ENCODE results near the gene ASB16.

ASB16 gene

DNA sequence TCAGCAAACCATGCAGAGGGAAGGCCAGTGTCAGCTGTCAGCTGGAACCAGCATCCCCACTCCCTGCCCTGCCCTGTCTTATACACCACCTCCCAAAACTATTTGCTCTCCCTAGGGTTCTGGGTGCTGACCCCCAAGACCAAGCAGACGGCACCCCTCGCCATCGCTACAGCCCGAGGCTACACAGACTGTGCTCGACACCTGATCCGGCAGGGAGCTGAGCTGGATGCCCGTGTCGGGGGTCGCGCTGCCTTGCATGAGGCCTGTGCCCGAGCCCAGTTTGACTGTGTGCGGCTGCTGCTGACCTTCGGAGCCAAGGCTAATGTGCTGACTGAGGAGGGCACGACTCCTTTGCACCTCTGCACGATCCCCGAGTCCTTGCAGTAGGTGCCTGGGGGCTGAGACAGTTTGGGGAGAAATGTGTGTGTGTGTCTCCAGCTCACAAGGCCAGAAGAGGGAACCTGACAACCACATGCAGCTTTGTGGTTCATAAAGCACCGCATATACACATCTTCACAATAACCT lies 1.5 kb downstream of the ASB16 start:
- TF ChIP-seq, protein P1, sequence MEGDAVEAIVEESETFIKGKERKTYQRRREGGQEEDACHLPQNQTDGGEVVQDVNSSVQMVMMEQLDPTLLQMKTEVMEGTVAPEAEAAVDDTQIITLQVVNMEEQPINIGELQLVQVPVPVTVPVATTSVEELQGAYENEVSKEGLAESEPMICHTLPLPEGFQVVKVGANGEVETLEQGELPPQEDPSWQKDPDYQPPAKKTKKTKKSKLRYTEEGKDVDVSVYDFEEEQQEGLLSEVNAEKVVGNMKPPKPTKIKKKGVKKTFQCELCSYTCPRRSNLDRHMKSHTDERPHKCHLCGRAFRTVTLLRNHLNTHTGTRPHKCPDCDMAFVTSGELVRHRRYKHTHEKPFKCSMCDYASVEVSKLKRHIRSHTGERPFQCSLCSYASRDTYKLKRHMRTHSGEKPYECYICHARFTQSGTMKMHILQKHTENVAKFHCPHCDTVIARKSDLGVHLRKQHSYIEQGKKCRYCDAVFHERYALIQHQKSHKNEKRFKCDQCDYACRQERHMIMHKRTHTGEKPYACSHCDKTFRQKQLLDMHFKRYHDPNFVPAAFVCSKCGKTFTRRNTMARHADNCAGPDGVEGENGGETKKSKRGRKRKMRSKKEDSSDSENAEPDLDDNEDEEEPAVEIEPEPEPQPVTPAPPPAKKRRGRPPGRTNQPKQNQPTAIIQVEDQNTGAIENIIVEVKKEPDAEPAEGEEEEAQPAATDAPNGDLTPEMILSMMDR (IDR thresholded peaks at IDR 0.05; ENCODE audit: low read depth, low read length, missing control alignments): no peak
- no peak overlapping the region for H3K4me3 ChIP-seq (replicated peaks; ENCODE audit: low read depth, low read length)
- no peak for DNase-seq (ENCODE audit: extremely low read depth, low read depth)

DNA sequence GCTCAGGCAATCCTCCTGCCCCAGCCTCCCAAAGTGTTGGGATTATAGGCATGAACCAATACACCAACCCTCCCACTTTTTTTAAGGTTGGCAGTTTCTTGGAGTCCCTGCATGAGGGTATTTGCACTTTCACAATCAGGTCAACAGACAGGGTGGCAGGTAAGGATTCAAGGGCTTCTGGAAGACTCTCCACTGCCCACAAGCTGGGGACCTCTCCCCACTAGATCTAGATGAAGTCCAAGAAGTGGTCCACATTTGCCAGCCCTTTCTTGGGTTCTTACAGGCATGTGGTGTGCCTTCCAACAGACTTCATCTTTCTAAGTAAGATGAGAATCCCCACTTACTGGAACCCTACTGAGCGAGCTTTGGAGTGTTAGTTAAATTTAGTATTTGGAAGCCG lies 3.9 kb downstream of the ASB16 start:
- DNase-seq (ENCODE audit: extremely low read depth, low read depth): no peak
- H3K4me3 ChIP-seq (replicated peaks; ENCODE audit: low read depth, low read length): no peak overlapping the region
- TF ChIP-seq, protein P1 (IDR thresholded peaks at IDR 0.05; ENCODE audit: low read depth, low read length, missing control alignments): no peak

DNA sequence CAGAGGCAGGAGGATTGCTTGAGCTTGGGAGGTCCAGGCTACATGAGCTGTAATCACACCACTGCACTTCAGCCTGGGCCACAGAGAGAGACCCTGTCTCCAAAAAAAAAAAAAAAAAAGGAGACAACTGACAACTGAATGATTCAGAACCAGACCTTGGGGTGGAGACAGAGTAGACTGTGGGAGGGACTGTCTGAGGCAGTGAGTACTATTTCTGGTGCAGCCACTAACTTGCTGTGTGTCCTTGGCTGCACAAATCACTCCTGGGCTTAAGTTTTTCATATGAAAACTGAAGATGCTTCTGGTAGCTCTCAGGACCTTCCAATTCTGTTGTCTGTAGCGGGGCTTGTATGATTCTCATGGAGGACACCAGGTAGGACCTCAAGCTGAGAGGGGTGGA lies 5.8 kb downstream of the ASB16 start:
- DNase-seq (ENCODE audit: extremely low read depth, low read depth): no peak
- TF ChIP-seq, protein P1 (IDR thresholded peaks at IDR 0.05; ENCODE audit: low read depth, low read length, missing control alignments): no peak

DNA sequence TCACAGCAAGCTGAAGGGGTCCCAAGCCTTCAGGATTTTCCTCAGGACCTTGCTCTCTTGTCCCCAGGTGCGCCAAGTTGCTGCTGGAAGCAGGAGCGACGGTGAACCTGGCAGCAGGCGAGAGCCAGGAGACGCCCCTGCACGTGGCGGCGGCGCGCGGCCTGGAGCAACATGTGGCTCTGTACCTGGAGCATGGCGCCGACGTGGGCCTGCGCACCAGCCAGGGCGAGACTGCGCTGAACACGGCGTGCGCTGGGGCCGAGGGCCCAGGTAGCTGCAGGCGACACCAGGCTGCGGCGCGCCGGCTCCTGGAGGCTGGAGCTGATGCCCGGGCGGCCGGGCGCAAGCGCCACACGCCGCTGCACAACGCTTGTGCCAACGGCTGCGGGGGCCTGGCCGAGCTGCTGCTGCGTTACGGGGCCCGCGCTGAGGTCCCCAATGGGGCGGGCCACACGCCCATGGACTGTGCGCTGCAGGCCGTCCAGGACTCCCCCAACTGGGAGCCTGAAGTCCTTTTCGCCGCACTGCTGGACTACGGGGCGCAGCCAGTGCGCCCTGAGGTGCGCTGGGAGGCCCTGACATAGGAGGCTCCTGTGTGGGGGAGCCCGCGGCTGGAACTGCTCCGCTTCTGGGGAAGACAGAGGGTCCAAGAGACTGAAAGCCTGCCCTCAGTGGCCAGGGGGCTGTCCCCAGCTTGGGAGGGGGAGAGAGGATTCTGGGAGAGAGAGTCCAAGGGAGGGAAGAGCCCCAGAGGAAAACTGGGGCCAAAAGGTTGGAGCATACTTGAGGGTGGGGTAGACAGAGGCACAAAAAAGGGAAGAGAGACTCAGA lies 6.4 kb downstream of the ASB16 start:
- TF ChIP-seq, protein P1 (IDR thresholded peaks at IDR 0.05; ENCODE audit: low read depth, low read length, missing control alignments): no peak
- H3K4me3 ChIP-seq (replicated peaks; ENCODE audit: low read depth, low read length): no peak overlapping the region
- no peak for DNase-seq (ENCODE audit: extremely low read depth, low read depth)

More for the DNA sequence above, 5.8 kb downstream of the ASB16 start:
- no peak overlapping the region for H3K4me3 ChIP-seq (replicated peaks; ENCODE audit: low read depth, low read length)

DNA sequence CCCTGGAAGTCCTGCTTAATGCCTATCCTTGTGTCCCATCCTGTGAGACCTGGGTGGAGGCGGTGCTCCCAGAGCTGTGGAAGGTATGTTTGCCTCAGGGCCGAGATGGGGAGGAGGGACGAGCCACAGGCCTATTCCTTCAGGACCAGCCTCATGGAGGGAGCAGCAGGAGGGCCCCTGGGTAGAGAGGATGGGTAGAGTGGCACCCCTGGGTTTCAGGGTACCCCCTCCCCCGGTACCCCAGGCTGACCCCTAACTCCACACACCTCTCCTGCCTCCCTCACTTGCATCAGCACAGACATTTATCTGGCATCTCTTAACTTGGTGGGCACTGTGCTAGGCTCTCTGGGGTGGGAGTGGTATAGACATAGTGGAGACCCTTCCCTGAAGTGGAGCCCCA lies 7.1 kb downstream of the ASB16 start:
- H3K4me3 ChIP-seq (replicated peaks; ENCODE audit: low read depth, low read length): no peak overlapping the region
- TF ChIP-seq, protein P1 (IDR thresholded peaks at IDR 0.05; ENCODE audit: low read depth, low read length, missing control alignments): no peak
- DNase-seq (ENCODE audit: extremely low read depth, low read depth): no peak

DNA sequence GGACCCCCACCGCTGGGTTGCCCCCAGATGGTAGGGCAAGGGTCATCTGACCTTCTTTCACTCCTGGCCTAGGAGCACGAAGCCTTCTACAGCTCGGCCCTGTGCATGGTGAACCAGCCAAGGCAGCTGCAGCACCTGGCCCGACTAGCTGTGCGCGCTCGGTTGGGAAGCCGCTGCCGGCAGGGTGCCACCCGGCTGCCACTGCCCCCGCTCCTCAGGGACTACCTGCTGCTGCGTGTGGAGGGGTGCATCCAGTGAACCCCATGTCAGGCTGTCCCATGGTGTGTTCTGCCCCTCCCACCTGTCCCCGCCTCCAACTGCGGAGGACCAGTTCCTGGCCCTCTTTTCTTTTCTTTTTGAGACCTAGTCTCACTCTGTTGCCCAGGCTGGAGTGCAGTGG lies 7.6 kb downstream of the ASB16 start:
- TF ChIP-seq, protein P1 (IDR thresholded peaks at IDR 0.05; ENCODE audit: low read depth, low read length, missing control alignments): no peak
- no peak overlapping the region for H3K4me3 ChIP-seq (replicated peaks; ENCODE audit: low read depth, low read length)
- no peak for DNase-seq (ENCODE audit: extremely low read depth, low read depth)

Measured in HFF-Myc (cell line).